Measurements from ENCODE around the gene TMPRSS13.

The TMPRSS13 gene

DNA sequence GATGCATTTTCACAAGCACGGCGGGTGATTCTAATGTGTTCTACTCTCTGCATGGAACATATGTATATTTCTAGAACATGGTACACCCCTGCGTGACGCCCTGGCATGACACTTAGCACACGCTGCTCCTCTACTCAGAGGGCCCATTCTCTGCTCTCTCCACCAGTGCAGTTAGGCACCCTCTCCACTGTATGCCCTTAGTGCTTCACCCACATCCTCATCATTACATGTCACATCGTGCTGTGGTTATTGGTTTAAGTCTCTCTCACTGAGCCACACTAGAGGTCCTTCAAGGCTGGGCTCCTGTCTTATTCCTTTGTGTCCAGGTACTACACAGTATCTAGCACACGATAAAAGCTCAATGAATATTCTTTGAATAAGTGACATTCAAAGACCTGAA lies 16.7 kb downstream of the TMPRSS13 start:
- no peak for DNase-seq (ENCODE audit: low read depth)
- no peak for TF ChIP-seq CTCF (IDR thresholded peaks at IDR 0.05; ENCODE audit: low read depth, low read length, missing control alignments)
- no peak overlapping the region for H3K4me3 ChIP-seq (ENCODE audit: low read depth, low read length)

- TF ChIP-seq CTCF (IDR thresholded peaks at IDR 0.05; ENCODE audit: low read depth, low read length, missing control alignments) = no peak
- no peak overlapping the region for H3K4me3 ChIP-seq (ENCODE audit: low read depth, low read length)
- no peak for DNase-seq (ENCODE audit: low read depth)
These were observed 17.5 kb downstream of the TMPRSS13 start for GRCh38 chr11:117911694-117912093.

DNA sequence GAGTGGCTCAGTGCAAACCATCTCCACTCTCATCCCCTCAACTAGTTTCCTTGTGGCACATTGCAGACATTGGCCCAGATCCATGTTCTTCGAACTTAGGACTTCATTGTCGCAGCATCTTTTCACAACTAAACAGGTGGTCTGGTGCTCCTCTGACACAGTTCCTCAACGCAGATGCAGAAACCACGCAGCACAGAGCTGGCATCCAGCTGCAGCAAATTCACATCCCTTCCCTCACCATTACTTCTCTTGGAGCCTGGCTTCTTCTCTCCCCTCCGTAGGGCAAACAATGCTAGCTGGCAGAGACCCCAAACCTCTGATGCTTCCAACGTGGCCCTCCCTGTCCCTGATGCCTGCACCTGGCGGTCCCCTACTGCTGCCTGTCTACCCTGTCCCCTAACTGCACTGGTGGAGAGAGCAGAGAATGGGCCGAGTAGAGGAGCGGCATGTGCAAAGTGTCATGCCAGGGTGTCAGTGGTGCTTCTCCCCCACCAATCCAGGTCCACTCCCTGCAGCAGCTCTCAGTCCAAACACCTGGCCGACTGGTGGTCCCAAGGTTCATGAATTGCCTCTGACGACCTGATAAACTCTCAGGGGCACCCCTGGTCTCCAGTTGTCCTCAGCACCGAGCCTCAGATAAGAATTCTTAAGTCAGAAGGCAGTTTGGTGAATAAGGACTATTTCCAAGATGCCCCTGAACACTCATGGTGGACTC lies 18.1 kb downstream of the TMPRSS13 start:
- no peak for DNase-seq (ENCODE audit: low read depth)
- no peak for TF ChIP-seq CTCF (IDR thresholded peaks at IDR 0.05; ENCODE audit: low read depth, low read length, missing control alignments)
- no peak overlapping the region for H3K4me3 ChIP-seq (ENCODE audit: low read depth, low read length)

DNA sequence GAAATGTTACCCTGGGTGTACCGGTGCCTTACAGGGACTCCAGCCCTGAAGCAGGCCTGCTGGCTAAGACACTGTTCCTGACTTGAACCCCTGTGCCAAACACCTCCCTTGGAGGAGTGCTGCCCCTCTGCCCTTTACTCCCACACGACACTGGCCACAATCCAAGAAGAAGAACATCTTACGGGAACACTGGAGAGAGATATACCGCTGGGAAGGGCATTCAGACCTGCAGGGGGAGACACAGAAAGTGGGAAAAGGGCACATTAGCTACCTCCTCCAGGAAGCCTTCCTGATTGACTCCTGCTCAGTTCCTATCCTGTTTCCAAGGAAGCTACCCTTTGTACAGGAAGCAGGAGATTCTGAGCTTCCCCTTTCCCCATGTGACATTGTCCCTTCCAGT lies 18.7 kb downstream of the TMPRSS13 start:
- no peak for TF ChIP-seq CTCF (IDR thresholded peaks at IDR 0.05; ENCODE audit: low read depth, low read length, missing control alignments)
- no peak overlapping the region for H3K4me3 ChIP-seq (ENCODE audit: low read depth, low read length)
- DNase-seq (ENCODE audit: low read depth) = no peak

GRCh38 chr11:117909611-117910382 lies 19.4 kb downstream of the TMPRSS13 start:
- H3K4me3 ChIP-seq (ENCODE audit: low read depth, low read length) = no peak overlapping the region
- TF ChIP-seq CTCF (IDR thresholded peaks at IDR 0.05; ENCODE audit: low read depth, low read length, missing control alignments) = no peak
- no peak for DNase-seq (ENCODE audit: low read depth)

DNA sequence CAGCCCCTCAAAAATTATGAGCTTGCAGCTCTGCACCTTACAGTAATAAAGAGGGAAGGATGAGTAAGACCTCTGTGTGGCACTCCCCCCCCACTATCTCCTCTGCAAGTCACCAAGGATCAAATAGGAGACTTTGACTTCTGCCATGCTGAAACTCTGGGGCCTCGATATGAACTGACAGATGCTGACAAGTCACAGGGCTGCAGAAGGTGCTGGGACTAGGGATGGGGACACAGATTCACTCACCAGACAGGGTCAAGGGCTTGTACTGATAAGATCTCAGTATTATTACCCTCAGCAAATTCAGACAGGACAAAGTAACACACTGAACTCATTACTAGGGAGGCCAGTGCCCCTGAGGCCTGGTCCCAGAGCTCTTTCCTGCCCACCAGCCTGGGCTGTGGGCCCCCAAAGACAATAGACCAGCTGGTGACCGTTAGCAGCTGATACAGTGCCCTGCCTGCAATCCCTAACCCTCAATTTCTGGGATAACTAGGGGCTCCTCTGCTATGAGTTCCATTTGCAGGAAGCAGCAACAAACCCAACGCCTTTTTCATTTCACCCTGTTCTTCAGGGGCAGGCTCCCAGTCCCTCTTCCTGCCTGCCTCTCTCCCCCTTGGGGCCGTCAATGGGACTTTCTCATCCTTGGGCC lies 20.1 kb downstream of the TMPRSS13 start:
- TF ChIP-seq CTCF (IDR thresholded peaks at IDR 0.05; ENCODE audit: low read depth, low read length, missing control alignments) = no peak
- no peak for DNase-seq (ENCODE audit: low read depth)
- H3K4me3 ChIP-seq (ENCODE audit: low read depth, low read length) = no peak overlapping the region

Data from GM12864 (cell line).